PC-3 (cell line): ENCODE results near the gene ITSN1.

Source experiments
- CTCF ChIP-seq: fragments of 300-600 bp; sonication (generic); conservative IDR thresholded peaks from 2 replicates; pipeline ENCODE4 v1.5.1; 2017; ENCODE audit warnings: antibody characterized with exemption, low read depth, mild to moderate bottlenecking, low read length
- EZH2 ChIP-seq: fragments of 300-600 bp; sonication (generic); IDR thresholded peaks from one replicate; pipeline ENCODE4 v1.6.1; 2017; ENCODE audit warnings: antibody characterized with exemption, mild to moderate bottlenecking, low read length; ENCODE audit not compliant: unreplicated experiment

- TF ChIP-seq CTCF (no peak), EZH2 (no peak)
Observed at GRCh38 chr21:33783187-33783979, 141.1 kb downstream of the ITSN1 start.
